ENCODE measurements around the gene TSR1.

TSR1 gene

GRCh38 chr17:2277429-2278170 is 58.7 kb downstream of the TSR1 start:
- no peak for FAIRE-seq

- FAIRE-seq = no peak
Observed at GRCh38 chr17:2275722-2276121, 60.5 kb downstream of the TSR1 start.

DNA sequence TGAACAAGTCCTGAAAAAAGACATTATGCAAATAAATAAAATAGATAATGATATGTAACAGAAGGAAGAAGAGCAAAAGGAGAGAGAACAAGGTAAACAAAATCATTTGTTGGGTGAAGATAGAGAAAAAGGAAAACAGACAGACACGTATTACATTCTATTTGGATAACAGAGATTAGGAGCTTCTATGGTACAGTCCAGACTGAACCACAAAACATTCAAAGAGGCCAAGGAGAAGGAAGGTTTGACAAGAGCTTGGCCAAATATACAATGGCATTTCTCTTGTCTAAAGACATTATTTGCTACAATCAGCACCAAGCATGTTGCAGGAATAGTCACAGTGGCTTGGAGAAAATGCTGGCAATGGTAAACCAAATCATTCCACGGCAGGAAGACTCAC is 61.8 kb downstream of the TSR1 start:
- FAIRE-seq = no peak

Data from endometrium (tissue), 2 donors.